Epithelial cell of proximal tubule (primary cell): ENCODE measurements around the gene SLC23A1. TPM values are rescaled to one million over a fixed set of nuclear protein-coding genes. Genes with fewer than 3 reads are reported as not detected.
A peak's percentile ranks its signal among the peaks of the same experiment; 100 is the strongest.

Source experiments
- DNase-seq: peaks from one replicate; pipeline ENCODE4 v3.0.0-alpha.2; 2011; ENCODE audit warnings: low read depth
- H3K4me3 ChIP-seq: 2 replicates; pipeline ENCODE4 v1.5.1; 2011; ENCODE audit warnings: low read depth, mild to moderate bottlenecking, low read length
- CTCF ChIP-seq: conservative IDR thresholded peaks from 2 replicates; pipeline ENCODE4 v1.5.1; 2012; ENCODE audit warnings: low read depth, mild to moderate bottlenecking, low read length
- total RNA-seq: library from RNA; depleted of rRNA; stranded (reverse); fragments of >200 nt; gene quantifications from 2 replicates; pipeline ENCODE4 v1.2.3, GENCODE V29; 2015

The SLC23A1 gene
- 0.07 TPM in 1 of 2 replicates, not detected in the other for total RNA-seq

GRCh38 chr5:139383275-139383992 lies at the start of gene SLC23A1:
Gene SLC23A1 (minus strand): TSS chr5:139383297. CDS start chr5:139383253, 44 bp downstream.
- no peak for TF ChIP-seq CTCF
- DNase-seq, result peak; percentile 49
- peak within 1 kb of the TSS; percentile 25 for H3K4me3 ChIP-seq

GRCh38 chr5:139431706-139432105 lies 48.6 kb upstream of the SLC23A1 start:
- DNase-seq, result no peak
- no peak overlapping the region for H3K4me3 ChIP-seq
- TF ChIP-seq CTCF, result no peak

GRCh38 chr5:139430015-139430414 lies 46.9 kb upstream of the SLC23A1 start:
- no peak for TF ChIP-seq CTCF
- DNase-seq, result no peak
- no peak overlapping the region for H3K4me3 ChIP-seq

- H3K4me3 ChIP-seq, result no peak overlapping the region
- DNase-seq, result no peak
- no peak for TF ChIP-seq CTCF
Measured at GRCh38 chr5:139426203-139426885, 43.2 kb upstream of the SLC23A1 start.

GRCh38 chr5:139425497-139425896 lies 42.4 kb upstream of the SLC23A1 start:
- no peak for TF ChIP-seq CTCF
- no peak overlapping the region for H3K4me3 ChIP-seq
- no peak for DNase-seq

GRCh38 chr5:139422307-139422893 lies 39.3 kb upstream of the SLC23A1 start:
- DNase-seq, result no peak
- H3K4me3 ChIP-seq, result no peak overlapping the region
- peak; percentile 90 for TF ChIP-seq CTCF
